ENCODE results near the gene TPX2.

Gene TPX2, protein sequence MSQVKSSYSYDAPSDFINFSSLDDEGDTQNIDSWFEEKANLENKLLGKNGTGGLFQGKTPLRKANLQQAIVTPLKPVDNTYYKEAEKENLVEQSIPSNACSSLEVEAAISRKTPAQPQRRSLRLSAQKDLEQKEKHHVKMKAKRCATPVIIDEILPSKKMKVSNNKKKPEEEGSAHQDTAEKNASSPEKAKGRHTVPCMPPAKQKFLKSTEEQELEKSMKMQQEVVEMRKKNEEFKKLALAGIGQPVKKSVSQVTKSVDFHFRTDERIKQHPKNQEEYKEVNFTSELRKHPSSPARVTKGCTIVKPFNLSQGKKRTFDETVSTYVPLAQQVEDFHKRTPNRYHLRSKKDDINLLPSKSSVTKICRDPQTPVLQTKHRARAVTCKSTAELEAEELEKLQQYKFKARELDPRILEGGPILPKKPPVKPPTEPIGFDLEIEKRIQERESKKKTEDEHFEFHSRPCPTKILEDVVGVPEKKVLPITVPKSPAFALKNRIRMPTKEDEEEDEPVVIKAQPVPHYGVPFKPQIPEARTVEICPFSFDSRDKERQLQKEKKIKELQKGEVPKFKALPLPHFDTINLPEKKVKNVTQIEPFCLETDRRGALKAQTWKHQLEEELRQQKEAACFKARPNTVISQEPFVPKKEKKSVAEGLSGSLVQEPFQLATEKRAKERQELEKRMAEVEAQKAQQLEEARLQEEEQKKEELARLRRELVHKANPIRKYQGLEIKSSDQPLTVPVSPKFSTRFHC

GRCh38 chr20:31738729-31739549, at the start of gene TPX2:
Gene TPX2 (plus strand): TSS chr20:31739290. CDS start chr20:31757477, 18,187 bp downstream.
- peak within 1 kb of the TSS; percentile 93 for H3K27ac ChIP-seq
- peak; percentile 30 for TF ChIP-seq CTCF (conservative IDR thresholded peaks at IDR 0.05)

- TF ChIP-seq CTCF (conservative IDR thresholded peaks at IDR 0.05): no peak
Measured at GRCh38 chr20:31690124-31690666, 48.9 kb upstream of the TPX2 start.

GRCh38 chr20:31691646-31692275, 47.3 kb upstream of the TPX2 start:
- peak overlapping the region; percentile 22; the same call in 1 of the 2 replicates for H3K27ac ChIP-seq
- no peak for TF ChIP-seq CTCF (conservative IDR thresholded peaks at IDR 0.05)

More at GRCh38 chr20:31690124-31690666, 48.9 kb upstream of the TPX2 start:
- no peak overlapping the region for H3K27ac ChIP-seq

DNA sequence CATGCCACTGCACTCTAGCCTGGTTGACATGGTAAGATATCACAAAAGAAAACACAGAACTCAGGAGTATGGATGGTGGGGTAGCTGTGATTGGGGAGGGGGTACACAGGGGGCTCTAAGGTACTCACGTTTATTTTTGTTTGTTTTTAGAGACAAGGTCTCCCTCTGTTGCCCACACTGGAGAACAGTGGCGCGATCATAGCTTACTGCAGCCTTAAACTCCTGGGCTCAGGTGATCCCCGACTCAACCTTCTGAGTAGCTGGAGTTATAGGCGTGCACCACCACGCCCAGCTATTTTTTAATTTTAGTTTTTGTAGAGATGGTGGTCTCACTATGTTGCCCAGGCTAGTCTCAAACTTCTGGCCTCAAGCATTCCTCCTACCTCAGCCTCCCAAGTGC, 45.7 kb upstream of the TPX2 start:
- no peak for TF ChIP-seq CTCF (conservative IDR thresholded peaks at IDR 0.05)
- H3K27ac ChIP-seq: no peak overlapping the region

- no peak overlapping the region for H3K27ac ChIP-seq
- TF ChIP-seq CTCF (conservative IDR thresholded peaks at IDR 0.05): no peak
Measured at GRCh38 chr20:31693987-31694661, 45.0 kb upstream of the TPX2 start.

DNA sequence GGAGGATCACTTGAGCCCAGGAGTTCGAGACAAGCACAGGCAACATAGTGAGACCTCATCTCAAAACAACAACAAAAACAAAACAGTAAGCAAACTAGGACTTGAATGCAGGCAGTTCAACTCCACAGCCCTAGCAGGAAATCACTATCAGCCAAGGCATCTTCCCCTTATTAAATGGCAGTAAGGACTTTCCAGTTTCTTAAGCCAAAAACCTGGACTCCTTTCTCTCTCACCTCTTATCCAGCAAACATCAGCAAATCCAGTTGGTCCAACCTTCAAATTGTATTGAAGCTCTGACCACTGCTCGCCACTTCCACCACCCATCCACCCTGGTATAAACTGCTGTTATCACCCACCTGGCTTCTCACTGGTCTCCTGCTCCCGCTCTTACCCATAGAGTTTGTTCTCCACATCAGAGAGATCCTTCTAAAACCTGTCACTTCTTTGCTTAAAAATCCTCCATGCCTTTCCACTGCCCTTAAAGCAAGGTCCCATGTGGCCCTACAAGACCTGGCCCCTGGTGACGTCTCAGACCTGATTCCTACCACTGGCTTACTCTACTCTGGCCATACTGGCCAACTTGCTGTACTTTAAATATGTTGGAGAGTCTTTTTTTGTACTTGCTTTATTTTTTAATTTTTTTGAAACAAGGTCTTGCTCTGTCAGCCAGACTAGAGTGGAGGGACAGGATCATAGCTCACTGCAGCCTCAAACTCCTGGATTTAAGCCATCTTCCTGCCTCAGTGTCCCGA, 44.1 kb upstream of the TPX2 start:
- TF ChIP-seq CTCF (conservative IDR thresholded peaks at IDR 0.05): no peak
- 0 out of 2 replicates have a peak overlapping the region, but pooled peaks have one; percentile 4 for H3K27ac ChIP-seq
